Neural crest cell (in vitro differentiated cells): ENCODE measurements around the gene RANBP1. TPM values are rescaled to one million over a fixed set of nuclear protein-coding genes. Genes with fewer than 3 reads are reported as not detected.

Source experiments
- DNase-seq: peaks from one replicate; pipeline ENCODE4 v3.0.0; 2021; ENCODE audit warnings: low read depth, mixed read lengths, low spot score
- H3K27ac Mint-ChIP-seq: one replicate; pipeline ENCODE4 v1.8.0; 2021; ENCODE audit warnings: mild to moderate bottlenecking, mixed read lengths; ENCODE audit not compliant: unreplicated experiment
- H3K27me3 Mint-ChIP-seq: 2 replicates; pipeline ENCODE4 v1.8.0; 2021; ENCODE audit warnings: low read depth, mild to moderate bottlenecking, mixed read lengths
- H3K36me3 Mint-ChIP-seq: 2 replicates; pipeline ENCODE4 v1.8.0; 2021; ENCODE audit warnings: low read depth, mild to moderate bottlenecking, mixed read lengths
- H3K4me1 Mint-ChIP-seq: 2 replicates; pipeline ENCODE4 v1.8.0; 2021; ENCODE audit warnings: mixed read lengths
- H3K4me3 Mint-ChIP-seq: one replicate; pipeline ENCODE4 v1.8.0; 2021; ENCODE audit warnings: mild to moderate bottlenecking, mixed read lengths
- H3K9me3 Mint-ChIP-seq: 2 replicates; pipeline ENCODE4 v1.8.0; 2021; ENCODE audit warnings: mixed read lengths
- CTCF ChIP-seq: fragments of 200-600 bp; sonication (generic); conservative IDR thresholded peaks from 2 replicates; pipeline ENCODE4 v1.5.0; 2021; ENCODE audit warnings: antibody characterized with exemption, mild to moderate bottlenecking
- total RNA-seq: library from RNA; stranded (reverse); gene quantifications from 2 replicates; pipeline ENCODE4 v1.2.1, GENCODE V29; 2021

RANBP1 gene
- total RNA-seq, 1 donor from 2014 or later: 469 TPM

- no peaks in the 10 kb centered on the region for H3K4me1 Mint-ChIP-seq
- peaks cover 27% of the 10 kb centered on the region for H3K36me3 Mint-ChIP-seq
- DNase-seq: no peak
- H3K27me3 Mint-ChIP-seq: no peaks in the 10 kb centered on the region
- no peak overlapping the region for H3K27ac Mint-ChIP-seq
- no peak for TF ChIP-seq CTCF
- H3K9me3 Mint-ChIP-seq: no peaks in the 10 kb centered on the region
- H3K4me3 Mint-ChIP-seq: no peak overlapping the region
These were observed 25.1 kb upstream of the RANBP1 start for GRCh38 chr22:20090730-20091240.

- Mint-ChIP-seq H3K27me3 (no peaks in the 10 kb centered on the region), H3K9me3 (no peaks in the 10 kb centered on the region), H3K27ac (no peak overlapping the region), H3K36me3 (peaks cover 37% of the 10 kb centered on the region), H3K4me3 (no peak overlapping the region), H3K4me1 (no peaks in the 10 kb centered on the region)
- TF ChIP-seq CTCF: no peak
- DNase-seq: no peak
These were observed 24.0 kb upstream of the RANBP1 start for GRCh38 chr22:20091690-20092476.

GRCh38 chr22:20092477-20092854, 23.4 kb upstream of the RANBP1 start:
- Mint-ChIP-seq H3K9me3 (no peaks in the 10 kb centered on the region), H3K27me3 (no peaks in the 10 kb centered on the region), H3K4me3 (no peak overlapping the region), H3K36me3 (peaks cover 40% of the 10 kb centered on the region), H3K27ac (no peak overlapping the region), H3K4me1 (no peaks in the 10 kb centered on the region)
- DNase-seq: no peak
- TF ChIP-seq CTCF: no peak

GRCh38 chr22:20093418-20094196, 22.3 kb upstream of the RANBP1 start:
- no peak for TF ChIP-seq CTCF
- DNase-seq: no peak
- Mint-ChIP-seq H3K36me3 (peaks cover 41% of the 10 kb centered on the region), H3K9me3 (no peaks in the 10 kb centered on the region), H3K27ac (no peak overlapping the region), H3K4me3 (no peak overlapping the region), H3K27me3 (no peaks in the 10 kb centered on the region), H3K4me1 (no peaks in the 10 kb centered on the region)

- H3K27ac Mint-ChIP-seq: no peak overlapping the region
- H3K36me3 Mint-ChIP-seq: peaks cover 41% of the 10 kb centered on the region
- no peak overlapping the region for H3K4me3 Mint-ChIP-seq
- no peak for DNase-seq
- TF ChIP-seq CTCF: no peak
- no peaks in the 10 kb centered on the region for H3K4me1 Mint-ChIP-seq
- H3K27me3 Mint-ChIP-seq: no peaks in the 10 kb centered on the region
- H3K9me3 Mint-ChIP-seq: no peaks in the 10 kb centered on the region
These were observed 21.6 kb upstream of the RANBP1 start for GRCh38 chr22:20094197-20094807.
